ENCODE data around the gene CPNE7. TPM values are rescaled to one million over a fixed set of nuclear protein-coding genes. Genes with fewer than 3 reads are reported as not detected.
A peak's percentile ranks its signal among the peaks of the same experiment; 100 is the strongest.

CPNE7 gene
- total RNA-seq, 1 donor from 2014 or later, result 21.1 TPM

- H3K9me3 Mint-ChIP-seq, result no peaks in the 10 kb centered on the region
- no peaks in the 10 kb centered on the region for H3K27me3 Mint-ChIP-seq (ENCODE audit: insufficient read depth, low read depth)
- H3K4me3 ChIP-seq, result no peak overlapping the region
- H3K4me3 Mint-ChIP-seq, result no peak overlapping the region
- H4K20me1 ChIP-seq (ENCODE audit: low read depth), result no peaks in the 10 kb centered on the region
- no peak overlapping the region for H3K9ac ChIP-seq
- H3K36me3 Mint-ChIP-seq, result peaks cover 35% of the 10 kb centered on the region
- H3K27ac Mint-ChIP-seq, result no peak overlapping the region
- no peaks in the 10 kb centered on the region for H3K4me1 ChIP-seq
- H3F3A ChIP-seq (ENCODE audit: low read depth), result no peaks in the 10 kb centered on the region
- TF ChIP-seq EZH2 (IDR thresholded peaks at IDR 0.05) (no peak), CTCF (IDR thresholded peaks at IDR 0.05) (no peak), EZH2phosphoT487 (IDR thresholded peaks at IDR 0.05) (no peak)
- no peak overlapping the region for H3K4me2 ChIP-seq
- H3K27ac ChIP-seq, result no peak overlapping the region
- DNase-seq (ENCODE audit: low spot score), result no peak
- H3K27me3 ChIP-seq, result no peaks in the 10 kb centered on the region
- H2AFZ ChIP-seq (replicated peaks), result no peak overlapping the region
- H3K79me2 ChIP-seq (ENCODE audit: low read depth), result no peaks in the 10 kb centered on the region
- no peaks in the 10 kb centered on the region for H3K4me1 Mint-ChIP-seq
- H3K9me3 ChIP-seq (ENCODE audit: low read depth), result no peaks in the 10 kb centered on the region
- no peaks in the 10 kb centered on the region for H3K36me3 ChIP-seq
These were observed 38.5 kb upstream of the CPNE7 start for GRCh38 chr16:89536886-89537548.

GRCh38 chr16:89537549-89537925 lies 38.0 kb upstream of the CPNE7 start:
- Histone ChIP-seq H3K27me3 (no peaks in the 10 kb centered on the region), H4K20me1 (ENCODE audit: low read depth) (no peaks in the 10 kb centered on the region), H3K4me3 (no peak overlapping the region), H3F3A (ENCODE audit: low read depth) (no peaks in the 10 kb centered on the region), H3K27ac (no peak overlapping the region), H3K9me3 (ENCODE audit: low read depth) (no peaks in the 10 kb centered on the region), H3K36me3 (no peaks in the 10 kb centered on the region), H2AFZ (replicated peaks) (no peak overlapping the region), H3K4me1 (no peaks in the 10 kb centered on the region), H3K79me2 (ENCODE audit: low read depth) (no peaks in the 10 kb centered on the region), H3K4me2 (no peak overlapping the region), H3K9ac (no peak overlapping the region)
- Mint-ChIP-seq H3K4me1 (no peaks in the 10 kb centered on the region), H3K27ac (no peak overlapping the region), H3K27me3 (ENCODE audit: insufficient read depth, low read depth) (no peaks in the 10 kb centered on the region), H3K4me3 (no peak overlapping the region), H3K36me3 (peaks cover 31% of the 10 kb centered on the region), H3K9me3 (no peaks in the 10 kb centered on the region)
- no peak for TF ChIP-seq EZH2 (IDR thresholded peaks at IDR 0.05)
- TF ChIP-seq CTCF (IDR thresholded peaks at IDR 0.05), result no peak
- TF ChIP-seq EZH2phosphoT487 (IDR thresholded peaks at IDR 0.05), result no peak
- no peak for DNase-seq (ENCODE audit: low spot score)

- Mint-ChIP-seq H3K36me3 (peaks cover 32% of the 10 kb centered on the region), H3K9me3 (no peaks in the 10 kb centered on the region), H3K4me3 (peak overlapping the region; percentile 35), H3K27me3 (ENCODE audit: insufficient read depth, low read depth) (peaks cover 2% of the 10 kb centered on the region), H3K27ac (no peak overlapping the region), H3K4me1 (no peaks in the 10 kb centered on the region)
- no peaks in the 10 kb centered on the region for H3K4me1 ChIP-seq
- no peak overlapping the region for H3K27ac ChIP-seq
- H3K79me2 ChIP-seq (ENCODE audit: low read depth), result no peaks in the 10 kb centered on the region
- no peak overlapping the region for H3K4me2 ChIP-seq
- H3K4me3 ChIP-seq, result no peak overlapping the region
- H4K20me1 ChIP-seq (ENCODE audit: low read depth), result no peaks in the 10 kb centered on the region
- DNase-seq (ENCODE audit: low spot score), result no peak
- TF ChIP-seq CTCF (IDR thresholded peaks at IDR 0.05) (no peak), EZH2 (IDR thresholded peaks at IDR 0.05) (no peak), EZH2phosphoT487 (IDR thresholded peaks at IDR 0.05) (no peak)
- no peak overlapping the region for H2AFZ ChIP-seq (replicated peaks)
- H3K36me3 ChIP-seq, result no peaks in the 10 kb centered on the region
- no peaks in the 10 kb centered on the region for H3K27me3 ChIP-seq
- no peaks in the 10 kb centered on the region for H3K9me3 ChIP-seq (ENCODE audit: low read depth)
- no peaks in the 10 kb centered on the region for H3F3A ChIP-seq (ENCODE audit: low read depth)
- H3K9ac ChIP-seq, result no peak overlapping the region
These were observed 37.3 kb upstream of the CPNE7 start for GRCh38 chr16:89538286-89538685.
